Osteoblast (primary cell): ENCODE measurements around the gene EFNA1. TPM values are rescaled to one million over a fixed set of nuclear protein-coding genes. Genes with fewer than 3 reads are reported as not detected.

Experiments
- DNase-seq: peaks from one replicate; pipeline ENCODE4 v3.0.0; 2011; ENCODE audit warnings: low spot score, mixed read lengths; ENCODE audit not compliant: insufficient read length; ENCODE audit errors: missing footprints
- H2AFZ ChIP-seq: 2 replicates; pipeline ENCODE4 v1.6.0; 2011; ENCODE audit warnings: mild to moderate bottlenecking, low read length
- H3K27ac ChIP-seq: 2 replicates; pipeline ENCODE4 v1.5.1; 2011; ENCODE audit warnings: mild to moderate bottlenecking, low read depth, low read length, moderate library complexity
- H3K27me3 ChIP-seq: 2 replicates; pipeline ENCODE4 v1.6.0; 2012; ENCODE audit warnings: mild to moderate bottlenecking, control low read depth, inconsistent platforms, low read length, moderate library complexity; ENCODE audit not compliant: insufficient read depth
- H3K36me3 ChIP-seq: 2 replicates; pipeline ENCODE4 v1.5.1; 2011; ENCODE audit warnings: mild to moderate bottlenecking, low read length, control low read depth, moderate library complexity; ENCODE audit not compliant: insufficient read depth
- H3K4me1 ChIP-seq: 2 replicates; pipeline ENCODE4 v1.5.1; 2011; ENCODE audit warnings: mild to moderate bottlenecking, low read length, control low read depth, moderate library complexity; ENCODE audit not compliant: insufficient read depth
- H3K4me2 ChIP-seq: 2 replicates; pipeline ENCODE4 v1.6.0; 2011; ENCODE audit warnings: mild to moderate bottlenecking, low read length; ENCODE audit not compliant: insufficient read depth
- H3K4me3 ChIP-seq: fragments of 200-600 bp; sonication (generic); 3 replicates; pipeline ENCODE4 v1.5.1; 2012; ENCODE audit warnings: mild to moderate bottlenecking, low read length, inconsistent platforms; ENCODE audit not compliant: insufficient read depth
- H3K79me2 ChIP-seq: 2 replicates; pipeline ENCODE4 v1.6.0; 2012; ENCODE audit warnings: mild to moderate bottlenecking, low read length, control low read depth, inconsistent platforms; ENCODE audit not compliant: insufficient read depth
- H3K9me3 ChIP-seq: 2 replicates; pipeline ENCODE4 v1.5.1; 2011; ENCODE audit warnings: low read depth, low read length, control low read depth
- H4K20me1 ChIP-seq: 2 replicates; pipeline ENCODE4 v1.6.0; 2012; ENCODE audit warnings: mild to moderate bottlenecking, low read length, control low read depth; ENCODE audit not compliant: insufficient read depth
- total RNA-seq: library from RNA; depleted of rRNA; stranded (reverse); fragments of >200 nt; gene quantifications from 2 replicates; pipeline ENCODE4 v1.2.3, GENCODE V29; 2012
- TF ChIP-seq, protein P1 (sequence below): IDR thresholded peaks from 2 replicates; pipeline ENCODE4 v1.5.1; 2011; ENCODE audit warnings: mild to moderate bottlenecking, low read depth, low read length, moderate library complexity; ENCODE audit errors: extremely low read depth

EFNA1 gene
- total RNA-seq, 1 donor, result 0.36 TPM

- Histone ChIP-seq H3K36me3 (no peaks in the 10 kb centered on the region), H3K4me1 (peaks cover 3% of the 10 kb centered on the region), H3K27ac (no peak overlapping the region), H3K27me3 (peaks cover 14% of the 10 kb centered on the region), H3K9me3 (no peaks in the 10 kb centered on the region), H3K4me3 (no peak overlapping the region), H4K20me1 (no peaks in the 10 kb centered on the region), H2AFZ (peak overlapping the region; percentile 62), H3K79me2 (no peaks in the 10 kb centered on the region), H3K4me2 (no peak overlapping the region)
- TF ChIP-seq, protein P1, sequence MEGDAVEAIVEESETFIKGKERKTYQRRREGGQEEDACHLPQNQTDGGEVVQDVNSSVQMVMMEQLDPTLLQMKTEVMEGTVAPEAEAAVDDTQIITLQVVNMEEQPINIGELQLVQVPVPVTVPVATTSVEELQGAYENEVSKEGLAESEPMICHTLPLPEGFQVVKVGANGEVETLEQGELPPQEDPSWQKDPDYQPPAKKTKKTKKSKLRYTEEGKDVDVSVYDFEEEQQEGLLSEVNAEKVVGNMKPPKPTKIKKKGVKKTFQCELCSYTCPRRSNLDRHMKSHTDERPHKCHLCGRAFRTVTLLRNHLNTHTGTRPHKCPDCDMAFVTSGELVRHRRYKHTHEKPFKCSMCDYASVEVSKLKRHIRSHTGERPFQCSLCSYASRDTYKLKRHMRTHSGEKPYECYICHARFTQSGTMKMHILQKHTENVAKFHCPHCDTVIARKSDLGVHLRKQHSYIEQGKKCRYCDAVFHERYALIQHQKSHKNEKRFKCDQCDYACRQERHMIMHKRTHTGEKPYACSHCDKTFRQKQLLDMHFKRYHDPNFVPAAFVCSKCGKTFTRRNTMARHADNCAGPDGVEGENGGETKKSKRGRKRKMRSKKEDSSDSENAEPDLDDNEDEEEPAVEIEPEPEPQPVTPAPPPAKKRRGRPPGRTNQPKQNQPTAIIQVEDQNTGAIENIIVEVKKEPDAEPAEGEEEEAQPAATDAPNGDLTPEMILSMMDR, result peak; percentile 54
- DNase-seq, result no peak
These were observed 33.6 kb upstream of the EFNA1 start for GRCh38 chr1:155093911-155094621.

GRCh38 chr1:155094622-155094948 lies 33.1 kb upstream of the EFNA1 start:
- no peaks in the 10 kb centered on the region for H3K79me2 ChIP-seq
- no peaks in the 10 kb centered on the region for H3K9me3 ChIP-seq
- H2AFZ ChIP-seq, result no peak overlapping the region
- no peak overlapping the region for H3K27ac ChIP-seq
- H3K4me3 ChIP-seq, result no peak overlapping the region
- H3K4me2 ChIP-seq, result no peak overlapping the region
- no peaks in the 10 kb centered on the region for H3K36me3 ChIP-seq
- TF ChIP-seq, protein P1, result no peak
- no peak for DNase-seq
- peaks cover 14% of the 10 kb centered on the region for H3K27me3 ChIP-seq
- H4K20me1 ChIP-seq, result no peaks in the 10 kb centered on the region
- H3K4me1 ChIP-seq, result peaks cover 3% of the 10 kb centered on the region

GRCh38 chr1:155099331-155099730 lies 28.3 kb upstream of the EFNA1 start:
- no peak overlapping the region for H3K27ac ChIP-seq
- no peak overlapping the region for H3K4me3 ChIP-seq
- no peaks in the 10 kb centered on the region for H3K9me3 ChIP-seq
- H3K4me2 ChIP-seq, result no peak overlapping the region
- TF ChIP-seq, protein P1, result no peak
- no peaks in the 10 kb centered on the region for H4K20me1 ChIP-seq
- no peak overlapping the region for H2AFZ ChIP-seq
- H3K27me3 ChIP-seq, result peaks cover 14% of the 10 kb centered on the region
- no peaks in the 10 kb centered on the region for H3K4me1 ChIP-seq
- no peaks in the 10 kb centered on the region for H3K79me2 ChIP-seq
- no peaks in the 10 kb centered on the region for H3K36me3 ChIP-seq
- no peak for DNase-seq

- no peaks in the 10 kb centered on the region for H3K79me2 ChIP-seq
- no peaks in the 10 kb centered on the region for H3K9me3 ChIP-seq
- H3K27me3 ChIP-seq, result peaks cover 16% of the 10 kb centered on the region
- H4K20me1 ChIP-seq, result no peaks in the 10 kb centered on the region
- H3K4me2 ChIP-seq, result no peak overlapping the region
- TF ChIP-seq, protein P1, result no peak
- H3K4me1 ChIP-seq, result no peaks in the 10 kb centered on the region
- no peak overlapping the region for H3K4me3 ChIP-seq
- DNase-seq, result no peak
- no peak overlapping the region for H2AFZ ChIP-seq
- no peaks in the 10 kb centered on the region for H3K36me3 ChIP-seq
- no peak overlapping the region for H3K27ac ChIP-seq
These were observed 24.4 kb upstream of the EFNA1 start for GRCh38 chr1:155103325-155103724.
